Keratinocyte (primary cell): ENCODE results near the gene PCTP. TPM values are rescaled to one million over a fixed set of nuclear protein-coding genes. Genes with fewer than 3 reads are reported as not detected.
A peak's percentile ranks its signal among the peaks of the same experiment; 100 is the strongest.

Experiments used
- DNase-seq: peaks from one replicate; pipeline ENCODE4 v3.0.0-alpha.2; 2011; ENCODE audit warnings: low read depth, missing footprints, low spot score
- FAIRE-seq: peaks from 2 replicates; lab custom pipeline; 2011; peaks lifted over from hg19 to GRCh38; lab: Jason Lieb, UNC
- H2AFZ ChIP-seq: 2 replicates; pipeline ENCODE4 v1.6.0; 2012; ENCODE audit warnings: low read length, control low read depth, inconsistent platforms; ENCODE audit not compliant: control insufficient read depth
- H3K27ac ChIP-seq: 2 replicates; pipeline ENCODE4 v1.5.1; 2011; ENCODE audit warnings: low read length; ENCODE audit not compliant: control insufficient read depth, insufficient read depth
- H3K27me3 ChIP-seq: 3 replicates; pipeline ENCODE4 v1.6.0; 2011; ENCODE audit warnings: low read length; ENCODE audit not compliant: control insufficient read depth, insufficient read depth; ENCODE audit errors: extremely low read depth
- H3K36me3 ChIP-seq, 2 experiments: 2 replicates in 1 of 2; 3 replicates in 1 of 2; pipeline ENCODE4 v1.5.1; 2011; ENCODE audit warnings: low read length in 2 of 2, mild to moderate bottlenecking in 1 of 2; ENCODE audit not compliant: control insufficient read depth in 2 of 2, insufficient read depth in 2 of 2; ENCODE audit errors: extremely low read depth in 1 of 2
- H3K4me1 ChIP-seq: 3 replicates; pipeline ENCODE4 v1.5.1; 2011; ENCODE audit warnings: low read length; ENCODE audit not compliant: control insufficient read depth, insufficient read depth; ENCODE audit errors: extremely low read depth
- H3K4me2 ChIP-seq: 3 replicates; pipeline ENCODE4 v1.6.0; 2011; ENCODE audit warnings: low read depth, low read length; ENCODE audit not compliant: control insufficient read depth, insufficient read depth; ENCODE audit errors: extremely low read depth
- H3K4me3 ChIP-seq, 3 experiments: fragments of 200-600 bp in 1 of 3; sonication (generic) in 1 of 3; 2 replicates in 2 of 3; 3 replicates in 1 of 3; pipeline ENCODE4 v1.5.1; 2011 to 2016; ENCODE audit warnings: low read length in 3 of 3, mild to moderate bottlenecking in 3 of 3, control low read depth in 2 of 3, inconsistent platforms in 1 of 3, low read depth in 1 of 3, mixed read lengths in 1 of 3, mixed run types in 1 of 3, moderate library complexity in 1 of 3; ENCODE audit not compliant: control insufficient read depth in 2 of 3, insufficient read depth in 2 of 3; ENCODE audit errors: extremely low read depth in 1 of 3
- H3K79me2 ChIP-seq: 2 replicates; pipeline ENCODE4 v1.6.0; 2012; ENCODE audit warnings: low read length; ENCODE audit not compliant: control insufficient read depth, insufficient read depth
- H3K9ac ChIP-seq: 3 replicates; pipeline ENCODE4 v1.6.0; 2011; ENCODE audit warnings: low read length; ENCODE audit not compliant: control insufficient read depth, insufficient read depth; ENCODE audit errors: extremely low read depth
- H3K9me1 ChIP-seq: 3 replicates; pipeline ENCODE4 v1.6.0; 2011; ENCODE audit warnings: low read length; ENCODE audit not compliant: control insufficient read depth, insufficient read depth; ENCODE audit errors: extremely low read depth
- H3K9me3 ChIP-seq: 2 replicates; pipeline ENCODE4 v1.5.1; 2012; ENCODE audit warnings: low read depth, low read length; ENCODE audit not compliant: control insufficient read depth
- H4K20me1 ChIP-seq: 3 replicates; pipeline ENCODE4 v1.6.0; 2011; ENCODE audit warnings: low read length; ENCODE audit not compliant: control insufficient read depth, insufficient read depth; ENCODE audit errors: extremely low read depth
- CTCF ChIP-seq, 3 experiments: IDR thresholded peaks in 1 of 3; conservative IDR thresholded peaks in 1 of 3; optimal IDR thresholded peaks in 1 of 3; 2 replicates in 2 of 3; 3 replicates in 1 of 3; pipeline versions ENCODE3 to v1.5.1; 2011; ENCODE audit warnings: low read length in 3 of 3, mild to moderate bottlenecking in 3 of 3, moderate library complexity in 2 of 3, control low read depth in 1 of 3, inconsistent platforms in 1 of 3; ENCODE audit not compliant: insufficient read depth in 2 of 3; ENCODE audit errors: extremely low read depth in 1 of 3
- EZH2 ChIP-seq: IDR thresholded peaks from one replicate; pipeline ENCODE4 v1.6.1; 2012; ENCODE audit warnings: inconsistent platforms, mild to moderate bottlenecking, low read length, moderate library complexity
- dilution Hi-C: fragments of 300-500 bp; cut with MboI; formaldehyde crosslinking; loops from one replicate; pipeline ENCODE4 v1.7.0; 2020; ENCODE audit warnings: low sequenced_read_pairs; ENCODE audit not compliant: extremely low pct_ligation_motif_present
- polyA plus RNA-seq, 5 experiments: library from polyadenylated mRNA; depleted of rRNA in 3 of 5; stranded (reverse) in 3 of 5; stranded (forward) in 1 of 5; unstranded in 1 of 5; fragments of >200 nt; gene quantifications; 1 replicate in 1 of 5; 2 replicates in 3 of 5; 3 replicates in 1 of 5; pipeline versions ENCODE4 v1.2.1 to v1.2.3, GENCODE V29; 2011 to 2012; ENCODE audit warnings: missing spikeins in 2 of 5, low read depth in 1 of 5, low replicate concordance in 1 of 5

Gene PCTP
- polyA plus RNA-seq, 1 donor (not counting 4 experiments of a cell fraction or from before 2014, with no cell fraction given) = 29.5 TPM

DNA sequence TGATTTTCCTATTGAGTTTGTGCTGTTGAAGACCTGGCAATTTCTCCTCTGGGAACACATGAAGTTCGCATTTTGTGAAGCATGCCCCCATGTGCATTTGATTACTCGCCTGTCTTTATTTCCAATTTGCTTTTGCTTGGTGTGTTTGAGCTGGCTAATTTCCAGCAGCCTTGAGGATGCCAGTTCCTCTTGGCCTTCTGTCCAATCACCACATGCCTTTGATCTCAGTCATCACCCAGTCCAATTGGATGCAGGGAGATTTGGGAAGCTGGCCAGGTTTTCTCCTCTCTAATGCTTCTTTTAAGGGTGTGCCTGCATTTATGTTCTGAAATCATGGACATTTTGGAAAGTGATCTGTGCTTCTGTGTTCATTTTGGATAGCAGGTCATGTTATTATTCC is 24.4 kb upstream of the PCTP start:
- Histone ChIP-seq H4K20me1 (no peaks in the 10 kb centered on the region), H3K4me2 (no peak overlapping the region), H3K27me3 (no peaks in the 10 kb centered on the region), H3K9me3 (no peaks in the 10 kb centered on the region), H3K27ac (no peak overlapping the region), H3K36me3 (no peaks in the 10 kb centered on the region), H3K4me1 (peaks cover 34% of the 10 kb centered on the region), H3K9me1 (no peaks in the 10 kb centered on the region), H3K9ac (no peak overlapping the region), H3K79me2 (no peaks in the 10 kb centered on the region), H2AFZ (no peak overlapping the region), H3K4me3 (no peak overlapping the region)
- DNase-seq (peak; percentile 30), FAIRE-seq (peak; percentile 91)
- no peak for TF ChIP-seq CTCF (optimal IDR thresholded peaks at IDR 0.05 in 1 of 3, IDR thresholded peaks at IDR 0.05 in 1 of 3, conservative IDR thresholded peaks at IDR 0.05 in 1 of 3; ENCODE audit: extremely low read depth in 1 of 3, insufficient read depth in 2 of 3, low read length in 3 of 3)
- no peak for TF ChIP-seq EZH2
- dilution Hi-C loops = no loop called here

DNA sequence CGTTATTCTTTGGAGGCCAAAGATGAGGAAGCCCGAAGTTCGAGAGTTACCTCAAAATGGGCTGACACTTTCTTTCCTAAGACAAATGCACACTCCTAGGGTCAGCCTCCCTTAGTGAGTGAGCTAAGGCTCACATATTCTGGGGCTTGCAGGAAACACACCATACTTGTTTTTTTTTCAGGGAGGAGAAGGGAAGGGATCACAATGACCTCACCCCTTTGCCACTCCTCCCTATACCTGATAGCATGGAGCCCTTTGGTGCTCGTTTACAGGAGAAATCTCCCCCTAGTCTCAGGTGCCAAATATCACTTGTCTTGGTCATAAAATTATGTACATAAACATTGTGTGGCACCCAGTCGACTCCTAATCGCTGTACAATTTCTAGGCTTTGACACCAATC is 23.6 kb upstream of the PCTP start:
- no peaks in the 10 kb centered on the region for H3K36me3 ChIP-seq
- no peak overlapping the region for H3K4me3 ChIP-seq
- no peak overlapping the region for H3K4me2 ChIP-seq
- peak overlapping the region; percentile 69 for H2AFZ ChIP-seq
- H3K27ac ChIP-seq = peak overlapping the region; percentile 34
- no peaks in the 10 kb centered on the region for H3K79me2 ChIP-seq
- H4K20me1 ChIP-seq = no peaks in the 10 kb centered on the region
- peaks cover 37% of the 10 kb centered on the region for H3K4me1 ChIP-seq
- no peaks in the 10 kb centered on the region for H3K9me3 ChIP-seq
- no peaks in the 10 kb centered on the region for H3K9me1 ChIP-seq
- H3K9ac ChIP-seq = no peak overlapping the region
- H3K27me3 ChIP-seq = no peaks in the 10 kb centered on the region
- TF ChIP-seq EZH2 (no peak), CTCF (optimal IDR thresholded peaks at IDR 0.05 in 1 of 3, IDR thresholded peaks at IDR 0.05 in 1 of 3, conservative IDR thresholded peaks at IDR 0.05 in 1 of 3; ENCODE audit: extremely low read depth in 1 of 3, insufficient read depth in 2 of 3, low read length in 3 of 3) (no peak)
- DNase-seq = no peak
- dilution Hi-C loops = no loop called here
- FAIRE-seq = no peak
